Measurements from ENCODE around the gene SP2.

DNA sequence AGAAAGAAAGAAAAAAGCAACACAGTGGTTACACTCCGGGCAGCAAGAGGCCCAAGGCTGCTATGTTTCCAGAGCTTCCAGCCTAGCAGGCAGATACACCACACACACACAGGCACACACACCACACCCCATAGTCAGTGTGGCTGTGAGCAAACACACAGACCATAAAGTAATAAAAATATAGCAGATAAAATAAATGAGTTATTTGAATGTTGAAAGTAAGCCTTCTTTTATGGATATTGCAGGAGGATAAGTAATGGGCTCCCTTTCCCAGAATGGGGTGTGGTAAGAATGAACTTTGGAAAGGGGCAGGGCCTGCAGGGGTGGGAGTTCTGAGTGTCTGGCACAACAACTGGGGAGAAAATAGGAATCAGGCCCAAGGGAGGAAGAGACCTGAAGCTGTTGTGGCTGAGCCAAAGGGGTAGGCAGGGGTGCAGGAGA lies 70.1 kb downstream of the SP2 start:
- TF ChIP-seq, protein P1, sequence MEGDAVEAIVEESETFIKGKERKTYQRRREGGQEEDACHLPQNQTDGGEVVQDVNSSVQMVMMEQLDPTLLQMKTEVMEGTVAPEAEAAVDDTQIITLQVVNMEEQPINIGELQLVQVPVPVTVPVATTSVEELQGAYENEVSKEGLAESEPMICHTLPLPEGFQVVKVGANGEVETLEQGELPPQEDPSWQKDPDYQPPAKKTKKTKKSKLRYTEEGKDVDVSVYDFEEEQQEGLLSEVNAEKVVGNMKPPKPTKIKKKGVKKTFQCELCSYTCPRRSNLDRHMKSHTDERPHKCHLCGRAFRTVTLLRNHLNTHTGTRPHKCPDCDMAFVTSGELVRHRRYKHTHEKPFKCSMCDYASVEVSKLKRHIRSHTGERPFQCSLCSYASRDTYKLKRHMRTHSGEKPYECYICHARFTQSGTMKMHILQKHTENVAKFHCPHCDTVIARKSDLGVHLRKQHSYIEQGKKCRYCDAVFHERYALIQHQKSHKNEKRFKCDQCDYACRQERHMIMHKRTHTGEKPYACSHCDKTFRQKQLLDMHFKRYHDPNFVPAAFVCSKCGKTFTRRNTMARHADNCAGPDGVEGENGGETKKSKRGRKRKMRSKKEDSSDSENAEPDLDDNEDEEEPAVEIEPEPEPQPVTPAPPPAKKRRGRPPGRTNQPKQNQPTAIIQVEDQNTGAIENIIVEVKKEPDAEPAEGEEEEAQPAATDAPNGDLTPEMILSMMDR (optimal IDR thresholded peaks at IDR 0.05 in 1 of 3, IDR thresholded peaks at IDR 0.05 in 1 of 3, conservative IDR thresholded peaks at IDR 0.05 in 1 of 3; ENCODE audit: extremely low read depth in 1 of 3, insufficient read depth in 2 of 3, low read length in 3 of 3), result no peak
- TF ChIP-seq EZH2 (IDR thresholded peaks at IDR 0.05; ENCODE audit: low read length), result no peak

Measured in keratinocyte (primary cell).